GM23338 (cell line): ENCODE data around the gene UNC13D. TPM values are rescaled to one million over a fixed set of nuclear protein-coding genes. Genes with fewer than 3 reads are reported as not detected.

ENCODE experiments used
- ATAC-seq: fragments of 200-7000 bp; cut with Tn5 transposase; 3 replicates; pipeline ENCODE4 v1.9.1; 2020
- DNase-seq: peaks from one replicate; pipeline ENCODE4 v3.0.0-alpha.2; 2015; ENCODE audit warnings: low spot score
- H2AFZ ChIP-seq: fragments of 200-600 bp; sonication (generic); 2 replicates; pipeline ENCODE4 v1.8.0; 2016; ENCODE audit warnings: antibody characterized with exemption, mild to moderate bottlenecking, moderate library complexity
- H3F3A ChIP-seq: fragments of 200-600 bp; sonication (generic); replicated peaks from 2 replicates; pipeline ENCODE4 v1.8.0; 2017; ENCODE audit warnings: antibody characterized with exemption, mixed run types, low read depth
- H3K27ac ChIP-seq: fragments of 200-600 bp; sonication (generic); 2 replicates; pipeline ENCODE4 v1.6.1; 2016; ENCODE audit warnings: low read depth
- H3K27me3 ChIP-seq: fragments of 200-600 bp; sonication (generic); 2 replicates; pipeline ENCODE4 v1.8.0; 2016; ENCODE audit warnings: mild to moderate bottlenecking, mixed run types, moderate library complexity; ENCODE audit not compliant: insufficient read depth
- H3K36me3 ChIP-seq: fragments of 200-600 bp; sonication (generic); 2 replicates; pipeline ENCODE4 v1.8.0; 2016; ENCODE audit warnings: mild to moderate bottlenecking; ENCODE audit not compliant: insufficient read depth
- H3K4me1 ChIP-seq: fragments of 200-600 bp; sonication (generic); 2 replicates; pipeline ENCODE4 v1.8.0; 2016; ENCODE audit warnings: mild to moderate bottlenecking, moderate library complexity; ENCODE audit not compliant: insufficient read depth
- H3K4me2 ChIP-seq: fragments of 200-600 bp; sonication (generic); 2 replicates; pipeline ENCODE4 v1.7.1; 2017; ENCODE audit warnings: mixed run types
- H3K4me3 ChIP-seq: fragments of 200-600 bp; sonication (generic); 2 replicates; pipeline ENCODE4 v1.6.1; 2016; ENCODE audit warnings: mixed run types
- H3K79me2 ChIP-seq: fragments of 200-600 bp; sonication (generic); replicated peaks from 2 replicates; pipeline ENCODE4 v1.8.0; 2017; ENCODE audit warnings: mild to moderate bottlenecking; ENCODE audit not compliant: insufficient read depth
- H3K9me2 ChIP-seq: fragments of 200-600 bp; sonication (generic); 2 replicates; pipeline ENCODE4 v1.8.0; 2017; ENCODE audit not compliant: insufficient read depth
- H4K20me1 ChIP-seq: fragments of 200-600 bp; sonication (generic); replicated peaks from 2 replicates; pipeline ENCODE4 v1.8.0; 2017; ENCODE audit warnings: mild to moderate bottlenecking; ENCODE audit not compliant: insufficient read depth
- H3K27ac Mint-ChIP-seq: 2 replicates; pipeline ENCODE4 v1.8.0; 2020; ENCODE audit warnings: inconsistent platforms, mild to moderate bottlenecking, moderate library complexity, mixed read lengths
- H3K27me3 Mint-ChIP-seq: 3 replicates; pipeline ENCODE4 v1.8.0; 2022; ENCODE audit warnings: low read depth, mild to moderate bottlenecking, moderate library complexity, mixed read lengths, inconsistent platforms; ENCODE audit not compliant: insufficient read depth, poor library complexity
- H3K36me3 Mint-ChIP-seq: 3 replicates; pipeline ENCODE4 v1.8.0; 2021; ENCODE audit warnings: low read depth, mild to moderate bottlenecking, inconsistent platforms, moderate library complexity, mixed read lengths
- H3K4me1 Mint-ChIP-seq: 3 replicates; pipeline ENCODE4 v1.8.0; 2020; ENCODE audit warnings: mild to moderate bottlenecking, inconsistent platforms, mixed read lengths
- H3K4me3 Mint-ChIP-seq: 3 replicates; pipeline ENCODE4 v1.8.0; 2021; ENCODE audit warnings: moderate library complexity, mild to moderate bottlenecking, inconsistent platforms, mixed read lengths
- H3K9me3 Mint-ChIP-seq: 3 replicates; pipeline ENCODE4 v1.8.0; 2020; ENCODE audit warnings: moderate library complexity, mild to moderate bottlenecking, inconsistent platforms, mixed read lengths
- CREB1 ChIP-seq: fragments of 250-450 bp; sonication (Bioruptor Pico); IDR thresholded peaks from 2 replicates; pipeline ENCODE4 v1.5.0; 2020; ENCODE audit warnings: low read depth, mild to moderate bottlenecking, moderate library complexity
- CTCF ChIP-seq, 2 experiments: fragments of 200-600 bp in 1 of 2; sonication (generic) in 1 of 2; conservative IDR thresholded peaks; 2 replicates each; pipeline versions ENCODE4 v1.5.1 to v1.6.1; 2016 to 2017; ENCODE audit warnings: antibody characterized with exemption in 2 of 2, low read depth in 2 of 2, mild to moderate bottlenecking in 2 of 2, moderate library complexity in 1 of 2
- ETS1 ChIP-seq: IDR thresholded peaks from 2 replicates; pipeline ENCODE4 v1.6.1; 2016; ENCODE audit warnings: antibody characterized with exemption
- EZH2 ChIP-seq: fragments of 200-600 bp; sonication (generic); IDR thresholded peaks from one replicate; pipeline ENCODE4 v1.8.0; 2017; ENCODE audit warnings: antibody characterized with exemption, mild to moderate bottlenecking, low read depth; ENCODE audit not compliant: unreplicated experiment
- NANOG ChIP-seq: IDR thresholded peaks from 2 replicates; pipeline ENCODE4 v1.6.1; 2016; ENCODE audit warnings: antibody characterized with exemption, borderline replicate concordance
- STAT1 ChIP-seq: IDR thresholded peaks from one replicate; pipeline ENCODE4 v1.6.1; 2016; ENCODE audit warnings: antibody characterized with exemption; ENCODE audit not compliant: unreplicated experiment
- ZNF114 ChIP-seq: fragments of 250-450 bp; sonication (Bioruptor Pico); IDR thresholded peaks from 2 replicates; pipeline ENCODE4 v1.5.0; 2020; ENCODE audit warnings: mild to moderate bottlenecking, moderate library complexity
- ZNF331 ChIP-seq: fragments of 250-450 bp; sonication (Bioruptor Pico); IDR thresholded peaks from 2 replicates; pipeline ENCODE4 v1.5.0; 2020; ENCODE audit warnings: low read depth, mild to moderate bottlenecking, moderate library complexity
- ZNF462 ChIP-seq: fragments of 250-450 bp; sonication (Bioruptor Pico); IDR thresholded peaks from 2 replicates; pipeline ENCODE4 v1.5.0; 2020; ENCODE audit warnings: mild to moderate bottlenecking, moderate library complexity
- polyA plus RNA-seq: library from polyadenylated mRNA; unstranded; fragments of >200 nt; fragmentation: Nextera tagmentation; extraction: Ambion mirVana; gene quantifications from 2 replicates; pipeline ENCODE4 v1.2.1, GENCODE V29; 2016
- total RNA-seq: library from RNA; depleted of rRNA; stranded (reverse); fragments of >200 nt; shearing (Covaris generic); gene quantifications from 2 replicates; pipeline ENCODE4 v1.2.3, GENCODE V29; 2014

The UNC13D gene
- total and polyA plus RNA-seq, 2 experiments from 2014 or later, result 5.9 to 10.8 TPM

GRCh38 chr17:75880266-75880665 is 36.1 kb upstream of the UNC13D start:
- DNase-seq, result no peak
- Histone ChIP-seq H4K20me1 (no peaks in the 10 kb centered on the region), H3K4me3 (no peak overlapping the region), H3K36me3 (no peaks in the 10 kb centered on the region), H3K9me2 (no peaks in the 10 kb centered on the region), H3K27me3 (peaks cover 37% of the 10 kb centered on the region), H3K27ac (no peak overlapping the region), H3F3A (peaks cover 29% of the 10 kb centered on the region), H2AFZ (no peak overlapping the region), H3K79me2 (no peaks in the 10 kb centered on the region), H3K4me2 (no peak overlapping the region), H3K4me1 (peaks cover 7% of the 10 kb centered on the region; the same call in 1 of the 2 replicates)
- no peak overlapping the region; the same call in 2 of the 3 replicates for H3K4me3 Mint-ChIP-seq
- no peak for ATAC-seq
- TF ChIP-seq STAT1 (no peak), ETS1 (no peak), EZH2 (no peak), NANOG (no peak), ZNF331 (CRISPR knock-in tag) (no peak), ZNF114 (CRISPR knock-in tag) (no peak), CREB1 (CRISPR knock-in tag) (no peak)
- no peaks in the 10 kb centered on the region; the same call in 2 of the 3 replicates for H3K36me3 Mint-ChIP-seq
- H3K27ac Mint-ChIP-seq, result no peak overlapping the region
- H3K4me1 Mint-ChIP-seq, result peaks cover 16% of the 10 kb centered on the region
- no peaks in the 10 kb centered on the region for H3K9me3 Mint-ChIP-seq
- H3K27me3 Mint-ChIP-seq, result peaks cover 39% of the 10 kb centered on the region

- H3K27me3 Mint-ChIP-seq, result peaks cover 40% of the 10 kb centered on the region
These were observed 34.2 kb upstream of the UNC13D start, which contains the start of gene TRIM47 for GRCh38 chr17:75878174-75878998. Gene TRIM47, minus strand, starts transcription at chr17:75878581. Its CDS starts 33 bp downstream, at chr17:75878548.

More at GRCh38 chr17:75878174-75878998, 34.2 kb upstream of the UNC13D start, which contains the start of gene TRIM47:
- ATAC-seq (peak; percentile 18), DNase-seq (peak; percentile 77)
- Histone ChIP-seq H3K27me3 (peaks cover 37% of the 10 kb centered on the region), H3K4me2 (peak within 1 kb of the TSS; percentile 97), H3K4me3 (peak within 1 kb of the TSS; percentile 83), H4K20me1 (no peaks in the 10 kb centered on the region), H3K27ac (no peak within 1 kb of the TSS), H3F3A (peaks cover 29% of the 10 kb centered on the region), H2AFZ (peak within 1 kb of the TSS; percentile 99), H3K4me1 (peaks cover 7% of the 10 kb centered on the region; the same call in 1 of the 2 replicates), H3K79me2 (no peaks in the 10 kb centered on the region), H3K36me3 (no peaks in the 10 kb centered on the region), H3K9me2 (no peaks in the 10 kb centered on the region)
- TF ChIP-seq CTCF (conservative IDR thresholded peaks at IDR 0.05; ENCODE audit: low read depth in 2 of 2) (0 out of 4 replicates have a peak, but pooled peaks of 1 of the 2 experiments have one; percentile 1), EZH2 (peak; percentile 25), CREB1 (CRISPR knock-in tag) (no peak), ZNF462 (CRISPR knock-in tag) (no peak)
- H3K4me1 Mint-ChIP-seq, result peaks cover 16% of the 10 kb centered on the region
- H3K4me3 Mint-ChIP-seq, result peak within 1 kb of the TSS; percentile 72
- no peaks in the 10 kb centered on the region for H3K9me3 Mint-ChIP-seq
- H3K36me3 Mint-ChIP-seq, result no peaks in the 10 kb centered on the region; the same call in 2 of the 3 replicates
- H3K27ac Mint-ChIP-seq, result no peak within 1 kb of the TSS
